Pancreas (tissue), 10 donors: ENCODE measurements around the gene EFHD1. TPM values are rescaled to one million over a fixed set of nuclear protein-coding genes. Genes with fewer than 3 reads are reported as not detected.

Experiments
- ATAC-seq, 4 donors: fragments of 200-7000 bp; cut with Tn5 transposase; one replicate each; pipeline versions ENCODE4 v1.8.0 to v1.9.1; 2020; ENCODE audit warnings: mild to moderate bottlenecking in 4 of 4, moderate library complexity in 4 of 4
- DNase-seq, 6 donors: peaks; one replicate each; pipeline ENCODE4 v3.0.0-alpha.2; 2020
- FAIRE-seq: peaks from 2 replicates; lab custom pipeline; 2012; peaks lifted over from hg19 to GRCh38; lab: Jason Lieb, UNC
- H3K27ac ChIP-seq, 4 donors: fragments of 200-600 bp; sonication (generic); 1 replicate in 3 of 4; 2 replicates in 1 of 4; pipeline versions ENCODE4 v1.5.0 to v1.8.0; 2020
- H3K27me3 ChIP-seq, 4 donors: fragments of 200-600 bp; one replicate each; pipeline ENCODE4 v1.8.0; 2021
- H3K36me3 ChIP-seq, 3 donors: fragments of 200-600 bp; sonication (generic) in 1 of 3; one replicate each; pipeline versions ENCODE4 v1.5.0 to v1.8.0; 2020 to 2021
- H3K4me1 ChIP-seq, 3 donors: fragments of 200-600 bp; one replicate each; pipeline ENCODE4 v1.8.0; 2021
- H3K4me3 ChIP-seq, 4 donors: fragments of 200-600 bp; sonication (generic) in 2 of 4; one replicate each; pipeline versions ENCODE4 v1.5.0 to v1.8.0; 2020 to 2021
- H3K9me3 ChIP-seq, 4 donors: fragments of 200-600 bp; one replicate each; pipeline ENCODE4 v1.8.0; 2021
- WGBS, 2 donors: extraction: QIAGEN DNeasy Blood & Tissue Kit; methylation state at CpG; one replicate each; pipeline ENCODE4 v1.1.7; 2013; 5-methylcytosine and 5-hydroxymethylcytosine counted together
- intact Hi-C, 3 donors: fragments of 100-400 bp; cut with DNase I; formaldehyde crosslinking; loops; one replicate each; pipeline versions ENCODE4 v1.11.1 to v1.14.2; 2022
- polyA plus RNA-seq, 2 donors: library from polyadenylated mRNA; stranded (reverse); fragments of 200-250 nt; gene quantifications; one replicate each; pipeline ENCODE4 v1.2.3, GENCODE V29; 2013
- total RNA-seq, 6 donors: library from RNA; stranded (reverse); fragmentation: NEBNext Ultra II Directional in 4 of 6; extraction: Animal tissue kit (Norgen Biotek cat#: 25700) in 4 of 6; gene quantifications; one replicate each; pipeline versions ENCODE4 v1.2.1 to v1.2.4, GENCODE V29; 2021 to 2023
- TF ChIP-seq, protein P1 (sequence below), 4 donors: fragments of 200-600 bp; sonication (generic) in 3 of 4; IDR thresholded peaks; one replicate each; pipeline versions ENCODE4 v1.5.0 to v1.8.0; 2021; ENCODE audit warnings: antibody characterized with exemption in 4 of 4
- donor health status: healthy with polysubstance abuse.
- donor health status: DM: no; HTN: no; CAD: no; lungs with moderate emphysema.
- donor health status: DM: no; HTN: no; CAD: no.
- donor health status: control.
- donor health status: control.
- donor health status: Bipolar disorder and iron deficiency.
- donor health status: DM: yes; HTN: yes; CAD: no.
- donor health status: DM: no; HTN: no; CAD: no.
- donor health status: DM: no; HTN: no; CAD: no.
- donor health status: DM: yes; HTN: yes; CAD: no.

EFHD1 gene
- total and polyA plus RNA-seq, 8 donors = 0.31 to 4.8 (median 1.3) TPM

DNA sequence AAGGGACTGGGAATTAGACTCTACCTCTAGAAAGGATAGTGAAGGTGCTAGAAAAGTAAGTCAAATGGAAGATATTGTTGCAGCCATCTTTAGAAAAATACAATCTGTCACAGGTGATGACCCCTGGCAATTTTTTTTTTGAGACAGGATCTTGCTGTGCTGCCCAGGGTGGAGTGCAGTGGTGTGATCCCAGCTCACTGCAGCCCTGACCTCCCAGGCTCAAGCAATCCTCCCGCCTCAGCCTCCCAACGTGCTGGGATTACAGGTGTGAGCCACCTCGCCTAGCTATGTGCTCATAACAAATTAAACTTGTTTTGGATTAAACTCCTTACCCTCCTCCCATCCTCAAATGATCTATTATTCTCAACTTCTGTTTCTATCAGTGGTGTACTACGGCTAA lies 59.9 kb downstream of the EFHD1 start:
- TF ChIP-seq, protein P1, sequence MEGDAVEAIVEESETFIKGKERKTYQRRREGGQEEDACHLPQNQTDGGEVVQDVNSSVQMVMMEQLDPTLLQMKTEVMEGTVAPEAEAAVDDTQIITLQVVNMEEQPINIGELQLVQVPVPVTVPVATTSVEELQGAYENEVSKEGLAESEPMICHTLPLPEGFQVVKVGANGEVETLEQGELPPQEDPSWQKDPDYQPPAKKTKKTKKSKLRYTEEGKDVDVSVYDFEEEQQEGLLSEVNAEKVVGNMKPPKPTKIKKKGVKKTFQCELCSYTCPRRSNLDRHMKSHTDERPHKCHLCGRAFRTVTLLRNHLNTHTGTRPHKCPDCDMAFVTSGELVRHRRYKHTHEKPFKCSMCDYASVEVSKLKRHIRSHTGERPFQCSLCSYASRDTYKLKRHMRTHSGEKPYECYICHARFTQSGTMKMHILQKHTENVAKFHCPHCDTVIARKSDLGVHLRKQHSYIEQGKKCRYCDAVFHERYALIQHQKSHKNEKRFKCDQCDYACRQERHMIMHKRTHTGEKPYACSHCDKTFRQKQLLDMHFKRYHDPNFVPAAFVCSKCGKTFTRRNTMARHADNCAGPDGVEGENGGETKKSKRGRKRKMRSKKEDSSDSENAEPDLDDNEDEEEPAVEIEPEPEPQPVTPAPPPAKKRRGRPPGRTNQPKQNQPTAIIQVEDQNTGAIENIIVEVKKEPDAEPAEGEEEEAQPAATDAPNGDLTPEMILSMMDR (IDR thresholded peaks at IDR 0.05) = no peak
- Histone ChIP-seq H3K27ac (no peak overlapping the region), H3K4me1 (peaks cover 0 to 8% (median 5%) of the 10 kb centered on the region in 3 donors), H3K9me3 (no peaks in the 10 kb centered on the region), H3K27me3 (no peaks in the 10 kb centered on the region), H3K4me3 (no peak overlapping the region), H3K36me3 (no peaks in the 10 kb centered on the region)
- 81 to 85% methylated on average over 4 of the region's 4 CpGs for WGBS, 2 donors
- DNase-seq = no peak
- FAIRE-seq = no peak
- no peak for ATAC-seq
- intact Hi-C loops = no loop called here

- intact Hi-C loops = no loop called here
- Histone ChIP-seq H3K4me3 (peak overlapping the region in 1 of 4 donors; percentile 97), H3K36me3 (no peaks in the 10 kb centered on the region), H3K27me3 (no peaks in the 10 kb centered on the region), H3K9me3 (no peaks in the 10 kb centered on the region), H3K4me1 (peaks cover 12 to 33% (median 33%) of the 10 kb centered on the region in 3 donors), H3K27ac (peak overlapping the region; percentile 59 to 97 (median 92))
- TF ChIP-seq, protein P1 (IDR thresholded peaks at IDR 0.05) = no peak
- ATAC-seq (no peak), FAIRE-seq (no peak), DNase-seq (no peak)
- 50 to 57% methylated on average over 10 of the region's 10 CpGs for WGBS, 2 donors
Measured at GRCh38 chr2:232696609-232697058, 63.2 kb downstream of the EFHD1 start.

DNA sequence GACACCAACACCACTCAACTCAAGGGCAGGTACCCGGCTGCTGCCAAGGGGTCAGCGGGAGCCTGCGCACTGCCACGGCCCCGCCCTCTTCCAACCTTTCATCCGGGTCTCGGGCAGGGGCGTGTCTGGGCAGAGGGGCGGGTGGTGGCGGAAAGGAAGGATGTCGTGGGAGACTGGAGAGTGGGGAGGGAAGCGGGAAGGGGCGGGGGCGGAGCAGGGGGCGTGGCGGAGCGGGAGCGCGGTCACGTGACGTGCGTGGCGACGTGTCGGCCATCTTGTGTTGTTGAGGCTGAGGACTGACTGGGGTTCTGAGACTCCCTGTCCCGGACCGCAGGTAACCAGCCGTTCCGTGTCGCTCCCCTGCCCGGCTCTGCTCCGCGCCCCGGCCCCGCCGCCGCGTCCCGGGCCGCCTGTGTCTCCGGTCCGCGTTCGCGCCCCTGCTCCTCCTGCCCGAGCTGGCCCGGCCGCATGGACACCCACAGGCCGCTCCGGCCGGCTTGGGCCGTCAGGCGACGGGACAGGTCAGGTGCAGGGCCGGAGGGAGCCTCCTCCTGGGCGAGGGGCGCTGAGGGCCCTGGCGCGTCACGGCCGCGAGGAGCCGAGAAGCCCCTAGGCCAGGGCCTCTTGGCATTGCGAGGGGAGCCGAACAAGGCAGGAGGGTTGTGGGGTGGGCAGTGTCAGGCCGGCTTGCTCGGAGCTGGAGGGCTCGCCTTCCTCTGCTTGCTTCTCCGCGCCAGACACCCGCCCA lies 63.8 kb downstream of the EFHD1 start, which contains the start of gene GIGYF2:
Gene GIGYF2 (plus strand): TSS at position 273 of the 748 bp plus-strand sequence. CDS start 37,867 bp downstream, outside the sequence.
- peak within 1 kb of the TSS; percentile 83 to 97 (median 92) for H3K27ac ChIP-seq
- peaks cover 12 to 33% (median 33%) of the 10 kb centered on the region in 3 donors for H3K4me1 ChIP-seq
- intact Hi-C loops = no loop called here
- no peaks in the 10 kb centered on the region for H3K36me3 ChIP-seq
- ATAC-seq (peak; percentile 95 to 98 (median 96)), DNase-seq (peak; percentile 97 to 99 (median 98)), FAIRE-seq (no peak)
- H3K4me3 ChIP-seq = peak within 1 kb of the TSS; percentile 83 to 97 (median 94)
- WGBS, 2 donors = 0% methylated on average over 59 to 71 of the region's 71 CpGs
- no peaks in the 10 kb centered on the region for H3K9me3 ChIP-seq
- no peaks in the 10 kb centered on the region for H3K27me3 ChIP-seq
- TF ChIP-seq, protein P1 (IDR thresholded peaks at IDR 0.05) = no peak

GRCh38 chr2:232697807-232698110 lies 64.4 kb downstream of the EFHD1 start:
- TF ChIP-seq, protein P1 (IDR thresholded peaks at IDR 0.05) = no peak
- Histone ChIP-seq H3K4me1 (peaks cover 12 to 33% (median 33%) of the 10 kb centered on the region in 3 donors), H3K9me3 (no peaks in the 10 kb centered on the region), H3K4me3 (peak overlapping the region; percentile 83 to 97 (median 94)), H3K36me3 (no peaks in the 10 kb centered on the region), H3K27me3 (no peaks in the 10 kb centered on the region), H3K27ac (peak overlapping the region; percentile 83 to 97 (median 92))
- peak in 2 of 4 donors; percentile 42 to 55 for ATAC-seq
- no peak for DNase-seq
- WGBS, 2 donors = 1% methylated on average over 11 of the region's 11 CpGs
- intact Hi-C loops = no loop called here
- FAIRE-seq = no peak
